ENCODE measurements around the gene CDCA3.

Gene CDCA3

DNA sequence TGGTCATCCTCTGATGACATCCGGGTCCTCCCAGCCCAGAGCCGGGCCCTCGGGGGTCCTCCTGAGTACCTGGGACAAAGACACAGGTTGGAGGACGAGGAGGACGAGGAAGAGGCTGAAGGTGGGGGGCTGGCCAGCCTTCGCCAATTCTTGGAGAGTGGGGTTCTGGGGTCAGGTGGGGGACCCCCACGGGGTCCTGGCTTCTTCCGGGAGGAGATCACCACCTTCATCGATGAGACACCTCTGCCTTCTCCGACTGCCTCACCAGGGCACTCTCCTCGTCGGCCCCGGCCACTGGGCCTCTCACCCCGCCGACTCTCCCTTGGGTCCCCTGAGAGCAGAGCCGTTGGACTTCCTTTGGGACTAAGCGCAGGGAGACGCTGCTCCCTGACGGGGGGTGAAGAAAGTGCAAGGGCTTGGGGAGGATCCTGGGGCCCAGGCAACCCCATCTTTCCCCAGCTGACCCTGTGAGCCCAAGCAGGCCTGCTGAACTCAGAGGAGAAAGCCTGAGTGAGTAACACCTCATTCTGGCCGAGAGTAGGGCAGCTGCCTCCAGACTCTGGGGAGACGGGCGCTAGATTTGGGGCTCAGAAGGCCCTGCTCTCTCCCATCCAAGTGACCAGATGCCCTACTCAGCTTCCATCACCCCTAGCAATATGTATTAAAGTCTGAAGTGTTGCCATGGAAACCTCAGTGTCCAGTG lies 24.2 kb downstream of the CDCA3 start:
- Histone ChIP-seq H3K14ac (ENCODE audit: low read length) (no peak overlapping the region), H3K9me3 (replicated peaks in 1 of 2; ENCODE audit: control insufficient read depth in 2 of 2, insufficient read depth in 1 of 2, low read depth in 1 of 2, low read length in 2 of 2) (peaks cover 0 to 3% of the 10 kb centered on the region in 2 donors), H2BK5ac (ENCODE audit: low read length) (peak overlapping the region; percentile 75), H3K18ac (ENCODE audit: low read length) (peak overlapping the region; percentile 63), H3K23ac (ENCODE audit: low read depth, low read length, poor library complexity) (no peak overlapping the region), H3K4ac (ENCODE audit: low read length) (peak overlapping the region; percentile 71), H3K4me2 (ENCODE audit: insufficient read depth, low read length, poor library complexity, severe bottlenecking) (peak overlapping the region; percentile 38), H4K91ac (ENCODE audit: low read depth, low read length, poor library complexity) (no peak overlapping the region), H3K27me3 (ENCODE audit: control insufficient read depth in 3 of 3, insufficient read depth in 3 of 3, low read depth in 1 of 3, low read length in 3 of 3) (no peaks in the 10 kb centered on the region), H2BK12ac (ENCODE audit: low read length) (peak overlapping the region; percentile 75), H3K4me3 (ENCODE audit: low read length in 2 of 2) (no peak overlapping the region), H2AFZ (ENCODE audit: low read length) (no peak overlapping the region), H4K8ac (ENCODE audit: low read depth, low read length) (no peak overlapping the region), H3K79me1 (ENCODE audit: low read depth, low read length) (peaks cover 36% of the 10 kb centered on the region), H2AK5ac (ENCODE audit: low read depth, low read length) (peak overlapping the region; percentile 96), H3K36me3 (replicated peaks in 1 of 2; ENCODE audit: control insufficient read depth in 2 of 2, insufficient read depth in 2 of 2, low read length in 2 of 2) (peaks cover 23 to 25% of the 10 kb centered on the region in 2 donors), H2BK120ac (ENCODE audit: low read depth, low read length) (no peak overlapping the region), H3K4me1 (ENCODE audit: control insufficient read depth in 2 of 2, insufficient read depth in 1 of 2, low read depth in 1 of 2, low read length in 2 of 2) (peaks cover 20 to 33% of the 10 kb centered on the region in 2 donors), H3K9ac (ENCODE audit: low read depth, low read length, poor library complexity) (peak overlapping the region; percentile 64), H3K27ac (replicated peaks; ENCODE audit: low read length) (peak overlapping the region; percentile 83), H2BK15ac (ENCODE audit: low read length) (peak overlapping the region; percentile 82)
- no peak for DNase-seq (ENCODE audit: low spot score)
- WGBS, 2 donors (ENCODE audit: extremely low coverage in 2 of 2, insufficient read length in 2 of 2, insufficient replicate concordance in 1 of 2) = no CpG with 5 or more reads among the region's 22 CpGs

GRCh38 chr12:6826125-6826733 lies 24.9 kb downstream of the CDCA3 start:
- Histone ChIP-seq H3K18ac (ENCODE audit: low read length) (no peak overlapping the region), H3K4me1 (ENCODE audit: control insufficient read depth in 2 of 2, insufficient read depth in 1 of 2, low read depth in 1 of 2, low read length in 2 of 2) (peaks cover 21 to 34% of the 10 kb centered on the region in 2 donors), H4K8ac (ENCODE audit: low read depth, low read length) (no peak overlapping the region), H2AFZ (ENCODE audit: low read length) (no peak overlapping the region), H2BK5ac (ENCODE audit: low read length) (peak overlapping the region; percentile 75), H2BK120ac (ENCODE audit: low read depth, low read length) (peak overlapping the region; percentile 77), H3K36me3 (replicated peaks in 1 of 2; ENCODE audit: control insufficient read depth in 2 of 2, insufficient read depth in 2 of 2, low read length in 2 of 2) (peaks cover 16 to 18% of the 10 kb centered on the region in 2 donors), H3K4me3 (ENCODE audit: low read length in 2 of 2) (no peak overlapping the region), H3K14ac (ENCODE audit: low read length) (no peak overlapping the region), H3K9me3 (replicated peaks in 1 of 2; ENCODE audit: control insufficient read depth in 2 of 2, insufficient read depth in 1 of 2, low read depth in 1 of 2, low read length in 2 of 2) (peaks cover 0 to 3% of the 10 kb centered on the region in 2 donors), H2BK12ac (ENCODE audit: low read length) (no peak overlapping the region), H3K9ac (ENCODE audit: low read depth, low read length, poor library complexity) (no peak overlapping the region), H3K27ac (replicated peaks; ENCODE audit: low read length) (no peak overlapping the region), H3K23ac (ENCODE audit: low read depth, low read length, poor library complexity) (no peak overlapping the region), H3K4me2 (ENCODE audit: insufficient read depth, low read length, poor library complexity, severe bottlenecking) (no peak overlapping the region), H2AK5ac (ENCODE audit: low read depth, low read length) (peak overlapping the region; percentile 96), H3K27me3 (ENCODE audit: control insufficient read depth in 3 of 3, insufficient read depth in 3 of 3, low read depth in 1 of 3, low read length in 3 of 3) (no peaks in the 10 kb centered on the region), H3K4ac (ENCODE audit: low read length) (no peak overlapping the region), H4K91ac (ENCODE audit: low read depth, low read length, poor library complexity) (peak overlapping the region; percentile 57), H2BK15ac (ENCODE audit: low read length) (peak overlapping the region; percentile 82), H3K79me1 (ENCODE audit: low read depth, low read length) (peaks cover 31% of the 10 kb centered on the region)
- DNase-seq (ENCODE audit: low spot score) = no peak
- no CpG with 5 or more reads among the region's 17 CpGs for WGBS, 2 donors (ENCODE audit: extremely low coverage in 2 of 2, insufficient read length in 2 of 2, insufficient replicate concordance in 1 of 2)

GRCh38 chr12:6825398-6826124 lies 25.5 kb downstream of the CDCA3 start:
- peak overlapping the region; percentile 82 for H2BK15ac ChIP-seq (ENCODE audit: low read length)
- peak overlapping the region; percentile 57 for H4K91ac ChIP-seq (ENCODE audit: low read depth, low read length, poor library complexity)
- peak overlapping the region; percentile 97 for H4K8ac ChIP-seq (ENCODE audit: low read depth, low read length)
- peak overlapping the region; percentile 65 for H3K4me2 ChIP-seq (ENCODE audit: insufficient read depth, low read length, poor library complexity, severe bottlenecking)
- peak overlapping the region; percentile 75 for H2BK5ac ChIP-seq (ENCODE audit: low read length)
- H3K36me3 ChIP-seq (replicated peaks in 1 of 2; ENCODE audit: control insufficient read depth in 2 of 2, insufficient read depth in 2 of 2, low read length in 2 of 2) = peaks cover 10 to 11% of the 10 kb centered on the region in 2 donors
- H2AFZ ChIP-seq (ENCODE audit: low read length) = no peak overlapping the region
- H3K14ac ChIP-seq (ENCODE audit: low read length) = peak overlapping the region; percentile 94
- H2AK5ac ChIP-seq (ENCODE audit: low read depth, low read length) = peak overlapping the region; percentile 96
- no peak overlapping the region for H3K27ac ChIP-seq (replicated peaks; ENCODE audit: low read length)
- no peak overlapping the region for H3K9ac ChIP-seq (ENCODE audit: low read depth, low read length, poor library complexity)
- DNase-seq (ENCODE audit: low spot score) = peak; percentile 87
- peak overlapping the region; percentile 59 for H2BK12ac ChIP-seq (ENCODE audit: low read length)
- H3K23ac ChIP-seq (ENCODE audit: low read depth, low read length, poor library complexity) = peak overlapping the region; percentile 66
- H3K27me3 ChIP-seq (ENCODE audit: control insufficient read depth in 3 of 3, insufficient read depth in 3 of 3, low read depth in 1 of 3, low read length in 3 of 3) = no peaks in the 10 kb centered on the region
- peaks cover 0 to 3% of the 10 kb centered on the region in 2 donors for H3K9me3 ChIP-seq (replicated peaks in 1 of 2; ENCODE audit: control insufficient read depth in 2 of 2, insufficient read depth in 1 of 2, low read depth in 1 of 2, low read length in 2 of 2)
- peaks cover 25% of the 10 kb centered on the region for H3K79me1 ChIP-seq (ENCODE audit: low read depth, low read length)
- H3K4ac ChIP-seq (ENCODE audit: low read length) = no peak overlapping the region
- peaks cover 27 to 40% of the 10 kb centered on the region in 2 donors for H3K4me1 ChIP-seq (ENCODE audit: control insufficient read depth in 2 of 2, insufficient read depth in 1 of 2, low read depth in 1 of 2, low read length in 2 of 2)
- H3K18ac ChIP-seq (ENCODE audit: low read length) = peak overlapping the region; percentile 88
- H3K4me3 ChIP-seq (ENCODE audit: low read length in 2 of 2) = no peak overlapping the region
- peak overlapping the region; percentile 79 for H2BK120ac ChIP-seq (ENCODE audit: low read depth, low read length)
- no CpG with 5 or more reads among the region's 19 CpGs for WGBS, 2 donors (ENCODE audit: extremely low coverage in 2 of 2, insufficient read length in 2 of 2, insufficient replicate concordance in 1 of 2)

Measured in neuronal stem cell (in vitro differentiated cells).